ENCODE measurements around the gene C1orf21. TPM values are rescaled to one million over a fixed set of nuclear protein-coding genes. Genes with fewer than 3 reads are reported as not detected.

C1orf21 gene
- total RNA-seq, 1 experiment from 2014 or later, result 28.5 TPM

GRCh38 chr1:184568148-184568547 lies 181.3 kb downstream of the C1orf21 start:
- ATAC-seq, result no peak
- ChIA-PET CTCF (interaction anchor here (1.4 to 1.7 kb wide), 2 partner anchors 96 to 123 kb away, joined by 3 to 7 read pairs; no protein-coding TSS in a partner anchor), POLR2A (no interaction called here)
- Mint-ChIP-seq H3K4me3 (no peak overlapping the region), H3K36me3 (0 out of 2 replicates have a peak, but pooled peaks cover 3% of the 10 kb centered on the region), H3K4me1 (0 out of 2 replicates have a peak, but pooled peaks cover 1% of the 10 kb centered on the region), H3K9me3 (no peaks in the 10 kb centered on the region), H3K27ac (no peak overlapping the region), H3K27me3 (ENCODE audit: low read depth) (no peaks in the 10 kb centered on the region)
- DNase-seq (ENCODE audit: low spot score), result no peak
- TF ChIP-seq CBFB (CRISPR knock-in tag; IDR thresholded peaks at IDR 0.05; ENCODE audit: low read depth), result no peak
- TF ChIP-seq FOXP4 (CRISPR knock-in tag; IDR thresholded peaks at IDR 0.05), result no peak
- no peak for TF ChIP-seq ZBTB21 (CRISPR knock-in tag; IDR thresholded peaks at IDR 0.05; ENCODE audit: borderline replicate concordance)
- no peak for TF ChIP-seq EMX1 (CRISPR knock-in tag; IDR thresholded peaks at IDR 0.05)
- TF ChIP-seq TCF7 (CRISPR knock-in tag; IDR thresholded peaks at IDR 0.05; ENCODE audit: low read depth), result no peak
- TF ChIP-seq, protein P1, sequence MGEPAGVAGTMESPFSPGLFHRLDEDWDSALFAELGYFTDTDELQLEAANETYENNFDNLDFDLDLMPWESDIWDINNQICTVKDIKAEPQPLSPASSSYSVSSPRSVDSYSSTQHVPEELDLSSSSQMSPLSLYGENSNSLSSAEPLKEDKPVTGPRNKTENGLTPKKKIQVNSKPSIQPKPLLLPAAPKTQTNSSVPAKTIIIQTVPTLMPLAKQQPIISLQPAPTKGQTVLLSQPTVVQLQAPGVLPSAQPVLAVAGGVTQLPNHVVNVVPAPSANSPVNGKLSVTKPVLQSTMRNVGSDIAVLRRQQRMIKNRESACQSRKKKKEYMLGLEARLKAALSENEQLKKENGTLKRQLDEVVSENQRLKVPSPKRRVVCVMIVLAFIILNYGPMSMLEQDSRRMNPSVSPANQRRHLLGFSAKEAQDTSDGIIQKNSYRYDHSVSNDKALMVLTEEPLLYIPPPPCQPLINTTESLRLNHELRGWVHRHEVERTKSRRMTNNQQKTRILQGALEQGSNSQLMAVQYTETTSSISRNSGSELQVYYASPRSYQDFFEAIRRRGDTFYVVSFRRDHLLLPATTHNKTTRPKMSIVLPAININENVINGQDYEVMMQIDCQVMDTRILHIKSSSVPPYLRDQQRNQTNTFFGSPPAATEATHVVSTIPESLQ (CRISPR knock-in tag; IDR thresholded peaks at IDR 0.05), result no peak
- no peak for TF ChIP-seq HMGXB4 (CRISPR knock-in tag; IDR thresholded peaks at IDR 0.05)
- TF ChIP-seq MYBL2 (CRISPR knock-in tag; IDR thresholded peaks at IDR 0.05), result no peak
- TF ChIP-seq IRF1 (CRISPR knock-in tag; IDR thresholded peaks at IDR 0.05), result no peak
- TF ChIP-seq, protein P2, sequence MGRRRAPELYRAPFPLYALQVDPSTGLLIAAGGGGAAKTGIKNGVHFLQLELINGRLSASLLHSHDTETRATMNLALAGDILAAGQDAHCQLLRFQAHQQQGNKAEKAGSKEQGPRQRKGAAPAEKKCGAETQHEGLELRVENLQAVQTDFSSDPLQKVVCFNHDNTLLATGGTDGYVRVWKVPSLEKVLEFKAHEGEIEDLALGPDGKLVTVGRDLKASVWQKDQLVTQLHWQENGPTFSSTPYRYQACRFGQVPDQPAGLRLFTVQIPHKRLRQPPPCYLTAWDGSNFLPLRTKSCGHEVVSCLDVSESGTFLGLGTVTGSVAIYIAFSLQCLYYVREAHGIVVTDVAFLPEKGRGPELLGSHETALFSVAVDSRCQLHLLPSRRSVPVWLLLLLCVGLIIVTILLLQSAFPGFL (CRISPR knock-in tag; IDR thresholded peaks at IDR 0.05; ENCODE audit: borderline replicate concordance), result no peak
- TF ChIP-seq, protein P3, sequence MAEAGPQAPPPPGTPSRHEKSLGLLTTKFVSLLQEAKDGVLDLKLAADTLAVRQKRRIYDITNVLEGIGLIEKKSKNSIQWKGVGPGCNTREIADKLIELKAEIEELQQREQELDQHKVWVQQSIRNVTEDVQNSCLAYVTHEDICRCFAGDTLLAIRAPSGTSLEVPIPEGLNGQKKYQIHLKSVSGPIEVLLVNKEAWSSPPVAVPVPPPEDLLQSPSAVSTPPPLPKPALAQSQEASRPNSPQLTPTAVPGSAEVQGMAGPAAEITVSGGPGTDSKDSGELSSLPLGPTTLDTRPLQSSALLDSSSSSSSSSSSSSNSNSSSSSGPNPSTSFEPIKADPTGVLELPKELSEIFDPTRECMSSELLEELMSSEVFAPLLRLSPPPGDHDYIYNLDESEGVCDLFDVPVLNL (CRISPR knock-in tag; IDR thresholded peaks at IDR 0.05; ENCODE audit: borderline replicate concordance, low read depth), result no peak
- TF ChIP-seq, protein P4, sequence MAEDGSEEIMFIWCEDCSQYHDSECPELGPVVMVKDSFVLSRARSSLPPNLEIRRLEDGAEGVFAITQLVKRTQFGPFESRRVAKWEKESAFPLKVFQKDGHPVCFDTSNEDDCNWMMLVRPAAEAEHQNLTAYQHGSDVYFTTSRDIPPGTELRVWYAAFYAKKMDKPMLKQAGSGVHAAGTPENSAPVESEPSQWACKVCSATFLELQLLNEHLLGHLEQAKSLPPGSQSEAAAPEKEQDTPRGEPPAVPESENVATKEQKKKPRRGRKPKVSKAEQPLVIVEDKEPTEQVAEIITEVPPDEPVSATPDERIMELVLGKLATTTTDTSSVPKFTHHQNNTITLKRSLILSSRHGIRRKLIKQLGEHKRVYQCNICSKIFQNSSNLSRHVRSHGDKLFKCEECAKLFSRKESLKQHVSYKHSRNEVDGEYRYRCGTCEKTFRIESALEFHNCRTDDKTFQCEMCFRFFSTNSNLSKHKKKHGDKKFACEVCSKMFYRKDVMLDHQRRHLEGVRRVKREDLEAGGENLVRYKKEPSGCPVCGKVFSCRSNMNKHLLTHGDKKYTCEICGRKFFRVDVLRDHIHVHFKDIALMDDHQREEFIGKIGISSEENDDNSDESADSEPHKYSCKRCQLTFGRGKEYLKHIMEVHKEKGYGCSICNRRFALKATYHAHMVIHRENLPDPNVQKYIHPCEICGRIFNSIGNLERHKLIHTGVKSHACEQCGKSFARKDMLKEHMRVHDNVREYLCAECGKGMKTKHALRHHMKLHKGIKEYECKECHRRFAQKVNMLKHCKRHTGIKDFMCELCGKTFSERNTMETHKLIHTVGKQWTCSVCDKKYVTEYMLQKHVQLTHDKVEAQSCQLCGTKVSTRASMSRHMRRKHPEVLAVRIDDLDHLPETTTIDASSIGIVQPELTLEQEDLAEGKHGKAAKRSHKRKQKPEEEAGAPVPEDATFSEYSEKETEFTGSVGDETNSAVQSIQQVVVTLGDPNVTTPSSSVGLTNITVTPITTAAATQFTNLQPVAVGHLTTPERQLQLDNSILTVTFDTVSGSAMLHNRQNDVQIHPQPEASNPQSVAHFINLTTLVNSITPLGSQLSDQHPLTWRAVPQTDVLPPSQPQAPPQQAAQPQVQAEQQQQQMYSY (CRISPR knock-in tag; IDR thresholded peaks at IDR 0.05), result no peak
- no peak for TF ChIP-seq CREM (CRISPR knock-in tag; IDR thresholded peaks at IDR 0.05)
- TF ChIP-seq, protein P5, sequence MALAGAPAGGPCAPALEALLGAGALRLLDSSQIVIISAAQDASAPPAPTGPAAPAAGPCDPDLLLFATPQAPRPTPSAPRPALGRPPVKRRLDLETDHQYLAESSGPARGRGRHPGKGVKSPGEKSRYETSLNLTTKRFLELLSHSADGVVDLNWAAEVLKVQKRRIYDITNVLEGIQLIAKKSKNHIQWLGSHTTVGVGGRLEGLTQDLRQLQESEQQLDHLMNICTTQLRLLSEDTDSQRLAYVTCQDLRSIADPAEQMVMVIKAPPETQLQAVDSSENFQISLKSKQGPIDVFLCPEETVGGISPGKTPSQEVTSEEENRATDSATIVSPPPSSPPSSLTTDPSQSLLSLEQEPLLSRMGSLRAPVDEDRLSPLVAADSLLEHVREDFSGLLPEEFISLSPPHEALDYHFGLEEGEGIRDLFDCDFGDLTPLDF (CRISPR knock-in tag; IDR thresholded peaks at IDR 0.05), result no peak
- TF ChIP-seq JUN (CRISPR knock-in tag; IDR thresholded peaks at IDR 0.05), result no peak
- TF ChIP-seq ZNF396 (CRISPR knock-in tag; IDR thresholded peaks at IDR 0.05; ENCODE audit: borderline replicate concordance), result no peak
- TF ChIP-seq, protein P6, sequence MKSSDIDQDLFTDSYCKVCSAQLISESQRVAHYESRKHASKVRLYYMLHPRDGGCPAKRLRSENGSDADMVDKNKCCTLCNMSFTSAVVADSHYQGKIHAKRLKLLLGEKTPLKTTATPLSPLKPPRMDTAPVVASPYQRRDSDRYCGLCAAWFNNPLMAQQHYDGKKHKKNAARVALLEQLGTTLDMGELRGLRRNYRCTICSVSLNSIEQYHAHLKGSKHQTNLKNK (CRISPR knock-in tag; IDR thresholded peaks at IDR 0.05), result no peak

Data from WTC11 (cell line).